SU-DHL-6 (cell line): ENCODE measurements around the gene PLK1.

Experiments
- H2AFZ ChIP-seq: fragments of 200-600 bp; sonication (generic); 2 replicates; pipeline ENCODE4 v1.6.1; 2014; ENCODE audit warnings: low read depth, mild to moderate bottlenecking, moderate library complexity, mixed read lengths, antibody characterized with exemption, low read length; ENCODE audit not compliant: severe bottlenecking
- H3F3A ChIP-seq: fragments of 200-600 bp; shearing (Covaris generic); 2 replicates; pipeline ENCODE4 v1.6.0; 2016; ENCODE audit warnings: antibody characterized with exemption, mild to moderate bottlenecking; ENCODE audit not compliant: insufficient read depth
- H3K27ac ChIP-seq: fragments of 200-600 bp; sonication (generic); 2 replicates; pipeline ENCODE4 v1.5.1; 2016; ENCODE audit warnings: low read depth, mild to moderate bottlenecking, low read length, moderate library complexity, mixed read lengths
- H3K27me3 ChIP-seq: fragments of 200-600 bp; sonication (generic), shearing (Covaris generic); 2 replicates; pipeline ENCODE4 v1.6.0; 2014; ENCODE audit warnings: mild to moderate bottlenecking, low read length
- H3K36me3 ChIP-seq: fragments of 200-600 bp; sonication (generic); 2 replicates; pipeline ENCODE4 v1.6.1; 2014; ENCODE audit warnings: mild to moderate bottlenecking, low read length, mixed read lengths
- H3K4me2 ChIP-seq: fragments of 300-600, 200-600 bp; shearing (Covaris generic), sonication (generic); 2 replicates; pipeline ENCODE4 v1.6.0; 2014; ENCODE audit warnings: low read length, low read depth, mild to moderate bottlenecking; ENCODE audit not compliant: poor library complexity, severe bottlenecking
- H3K4me3 ChIP-seq: fragments of 200-600 bp; sonication (generic); 2 replicates; pipeline ENCODE4 v1.5.1; 2014; ENCODE audit warnings: antibody characterized with exemption, low read length, mild to moderate bottlenecking, mixed read lengths; ENCODE audit not compliant: insufficient read depth, poor library complexity, severe bottlenecking
- H3K79me2 ChIP-seq: fragments of 200-600 bp; sonication (generic); 2 replicates; pipeline ENCODE4 v1.6.1; 2014; ENCODE audit warnings: mild to moderate bottlenecking, low read length, moderate library complexity; ENCODE audit not compliant: insufficient read depth
- H3K9ac ChIP-seq: fragments of 200-600 bp; sonication (generic); 2 replicates; pipeline ENCODE4 v1.7.0; 2014; ENCODE audit warnings: mild to moderate bottlenecking, low read length
- H3K9me2 ChIP-seq: fragments of 200-600 bp; sonication (generic); replicated peaks from 2 replicates; pipeline ENCODE4 v1.6.1; 2014; ENCODE audit warnings: low read length; ENCODE audit not compliant: insufficient read depth
- H3K9me3 ChIP-seq: fragments of 200-600 bp; sonication (generic); 2 replicates; pipeline ENCODE4 v1.6.1; 2014; ENCODE audit warnings: low read length, mixed read lengths; ENCODE audit not compliant: insufficient read depth
- H4K20me1 ChIP-seq: fragments of 200-600 bp; sonication (generic); 2 replicates; pipeline ENCODE4 v1.6.1; 2014; ENCODE audit warnings: low read depth, mild to moderate bottlenecking, antibody characterized with exemption, low read length, moderate library complexity, mixed read lengths
- CTCF ChIP-seq: fragments of 200-600 bp; sonication (generic); IDR thresholded peaks from one replicate; pipeline ENCODE4 v1.5.1; 2017; ENCODE audit warnings: antibody characterized with exemption, mild to moderate bottlenecking, low read length, moderate library complexity; ENCODE audit not compliant: insufficient read depth, poor library complexity, severe bottlenecking
- EZH2phosphoT487 ChIP-seq: fragments of 200-600 bp; sonication (generic), shearing (Covaris generic); conservative IDR thresholded peaks from 2 replicates; pipeline ENCODE4 v1.6.1; 2018; ENCODE audit warnings: mild to moderate bottlenecking, antibody characterized with exemption, low read length, moderate library complexity, mixed read lengths

Gene PLK1

GRCh38 chr16:23691483-23692189 lies 12.9 kb downstream of the PLK1 start:
- H3K27ac ChIP-seq: no peak overlapping the region
- no peaks in the 10 kb centered on the region for H3K79me2 ChIP-seq
- no peaks in the 10 kb centered on the region for H3K9me3 ChIP-seq
- TF ChIP-seq EZH2phosphoT487: no peak
- H3K4me2 ChIP-seq: no peak overlapping the region
- no peak overlapping the region for H2AFZ ChIP-seq
- peaks cover 14% of the 10 kb centered on the region; the same call in 1 of the 2 replicates for H3F3A ChIP-seq
- H3K4me3 ChIP-seq: no peak overlapping the region
- no peaks in the 10 kb centered on the region for H3K27me3 ChIP-seq
- peaks cover 15% of the 10 kb centered on the region; the same call in 1 of the 2 replicates for H3K36me3 ChIP-seq
- H3K9me2 ChIP-seq: no peaks in the 10 kb centered on the region
- H4K20me1 ChIP-seq: 0 out of 2 replicates have a peak, but pooled peaks cover 2% of the 10 kb centered on the region
- H3K9ac ChIP-seq: no peak overlapping the region

GRCh38 chr16:23692190-23692837 lies 13.6 kb downstream of the PLK1 start:
- TF ChIP-seq EZH2phosphoT487: no peak
- Histone ChIP-seq H3K36me3 (peaks cover 10% of the 10 kb centered on the region; the same call in 1 of the 2 replicates), H3K27me3 (no peaks in the 10 kb centered on the region)

GRCh38 chr16:23694265-23694643 lies 15.6 kb downstream of the PLK1 start:
- Histone ChIP-seq H3K27ac (peak overlapping the region; percentile 20; the same call in 1 of the 2 replicates), H3K9me3 (no peaks in the 10 kb centered on the region), H3K4me2 (peak overlapping the region; percentile 33), H3K9me2 (no peaks in the 10 kb centered on the region), H3K27me3 (no peaks in the 10 kb centered on the region), H4K20me1 (no peaks in the 10 kb centered on the region), H3K36me3 (peaks cover under 1% of the 10 kb centered on the region; the same call in 1 of the 2 replicates), H3K4me3 (peak overlapping the region; percentile 31), H2AFZ (peak overlapping the region; percentile 43), H3K79me2 (no peaks in the 10 kb centered on the region), H3K9ac (peak overlapping the region; percentile 51), H3F3A (peaks cover 12% of the 10 kb centered on the region; the same call in 1 of the 2 replicates)
- TF ChIP-seq CTCF (no peak), EZH2phosphoT487 (no peak)

More at GRCh38 chr16:23692190-23692837, 13.6 kb downstream of the PLK1 start:
- Histone ChIP-seq H3K4me2 (no peak overlapping the region), H3K4me3 (no peak overlapping the region), H3K9ac (no peak overlapping the region), H3K27ac (no peak overlapping the region), H3K9me3 (no peaks in the 10 kb centered on the region), H3K79me2 (no peaks in the 10 kb centered on the region), H4K20me1 (no peaks in the 10 kb centered on the region), H2AFZ (no peak overlapping the region), H3K9me2 (no peaks in the 10 kb centered on the region), H3F3A (peaks cover 12% of the 10 kb centered on the region; the same call in 1 of the 2 replicates)

GRCh38 chr16:23694644-23695373 lies 16.1 kb downstream of the PLK1 start:
- Histone ChIP-seq H4K20me1 (no peaks in the 10 kb centered on the region), H3K9me2 (no peaks in the 10 kb centered on the region), H3K36me3 (no peaks in the 10 kb centered on the region), H3K4me2 (peak overlapping the region; percentile 33), H3K4me3 (peak overlapping the region; percentile 36), H3F3A (peaks cover 12% of the 10 kb centered on the region; the same call in 1 of the 2 replicates), H3K9ac (peak overlapping the region; percentile 51), H3K27me3 (no peaks in the 10 kb centered on the region), H3K27ac (peak overlapping the region; percentile 20; the same call in 1 of the 2 replicates), H3K79me2 (no peaks in the 10 kb centered on the region), H2AFZ (peak overlapping the region; percentile 43), H3K9me3 (no peaks in the 10 kb centered on the region)
- TF ChIP-seq CTCF (no peak), EZH2phosphoT487 (no peak)
